ENCODE results near the gene HTR2C.
"Not testable (repeated sequence)": the region's sequence is repeated elsewhere in the genome, so short reads cannot be mapped to it uniquely, and the experiment has no call there.

The HTR2C gene

DNA sequence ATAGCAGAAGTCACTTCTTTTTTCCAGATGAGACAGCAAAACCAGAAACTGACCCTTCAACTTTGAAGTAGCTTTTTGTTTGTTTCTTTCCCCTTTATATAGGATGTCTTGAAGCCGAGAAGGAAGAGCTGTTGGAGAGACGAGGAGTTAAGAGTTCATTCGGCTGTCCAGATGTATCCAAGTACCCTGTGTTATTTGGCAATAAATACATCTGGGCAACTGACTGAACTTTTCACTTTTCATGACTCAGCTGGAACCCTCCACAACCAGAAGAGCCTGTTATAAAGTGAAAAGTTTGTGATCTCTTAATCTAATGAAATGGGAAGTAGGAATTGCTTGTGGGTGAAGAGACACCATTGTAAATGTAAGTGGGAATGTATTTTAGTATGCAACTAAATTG lies 131.2 kb downstream of the HTR2C start:
- no peak for DNase-seq

- no peak for DNase-seq
Measured at GRCh38 chrX:114717921-114718320, 134.0 kb downstream of the HTR2C start.

GRCh38 chrX:114766541-114766940 lies 182.7 kb downstream of the HTR2C start:
- no peak for DNase-seq

DNA sequence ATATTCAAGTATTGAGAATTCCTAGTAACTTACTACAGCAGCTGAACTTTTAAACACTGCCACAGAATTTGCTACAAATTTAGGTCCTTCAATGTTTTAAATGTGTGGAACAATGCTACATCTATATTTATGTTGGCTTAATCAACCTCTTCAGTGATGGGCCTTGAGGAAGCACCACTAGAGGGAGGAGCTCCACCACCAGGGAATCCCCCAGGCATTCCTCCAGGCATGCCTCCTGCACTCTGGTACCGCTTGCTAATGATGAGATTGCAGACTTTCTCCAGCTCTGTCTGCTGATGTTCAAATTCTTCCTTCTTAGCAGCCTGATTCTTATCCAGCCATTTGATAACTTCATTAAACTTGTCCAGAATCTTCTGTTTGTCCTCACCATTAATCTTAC lies 190.8 kb downstream of the HTR2C start:
- DNase-seq: no peak

DNA sequence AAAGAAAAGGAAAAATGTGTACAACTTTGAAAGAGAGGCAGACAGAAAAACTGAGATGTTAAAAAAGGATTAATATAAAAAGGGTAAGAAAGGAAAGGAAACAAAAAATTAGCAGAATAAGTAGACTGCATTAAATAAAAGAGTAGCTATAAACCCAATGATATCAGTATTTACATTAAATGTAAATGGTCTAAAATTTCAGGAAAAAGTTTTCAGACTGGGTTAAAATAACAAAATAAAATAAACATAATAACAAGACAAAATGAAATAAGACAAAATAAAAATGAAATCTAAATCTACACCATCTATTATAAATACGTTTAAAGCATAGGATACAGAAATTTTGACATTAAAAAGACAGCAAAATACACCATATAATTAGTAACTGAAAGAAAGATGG lies 199.0 kb downstream of the HTR2C start:
- no peak for DNase-seq

- no peak for DNase-seq
Measured at GRCh38 chrX:114787061-114787460, 203.2 kb downstream of the HTR2C start.

DNA sequence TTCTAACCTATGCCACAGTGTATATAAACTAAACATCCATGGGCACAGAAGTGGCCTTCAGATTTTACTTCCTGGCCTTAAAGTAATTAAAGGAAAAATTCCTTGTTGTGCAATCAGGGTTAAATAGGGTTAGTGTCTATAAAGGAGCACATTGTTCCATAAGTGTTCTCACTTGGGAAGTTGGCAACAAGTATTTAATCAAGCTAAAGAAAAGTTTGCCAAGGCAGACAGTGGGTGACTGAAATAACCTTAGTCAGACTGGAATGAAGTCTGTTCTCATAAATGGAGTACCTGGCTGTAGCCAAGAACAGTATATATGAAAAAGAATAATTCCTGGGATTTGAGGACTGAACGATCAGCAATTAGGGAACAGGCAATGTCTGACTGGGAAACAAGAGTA lies 213.6 kb downstream of the HTR2C start:
- no peak for DNase-seq

- DNase-seq: no peak
Measured at GRCh38 chrX:114798907-114799306, 215.0 kb downstream of the HTR2C start.

DNA sequence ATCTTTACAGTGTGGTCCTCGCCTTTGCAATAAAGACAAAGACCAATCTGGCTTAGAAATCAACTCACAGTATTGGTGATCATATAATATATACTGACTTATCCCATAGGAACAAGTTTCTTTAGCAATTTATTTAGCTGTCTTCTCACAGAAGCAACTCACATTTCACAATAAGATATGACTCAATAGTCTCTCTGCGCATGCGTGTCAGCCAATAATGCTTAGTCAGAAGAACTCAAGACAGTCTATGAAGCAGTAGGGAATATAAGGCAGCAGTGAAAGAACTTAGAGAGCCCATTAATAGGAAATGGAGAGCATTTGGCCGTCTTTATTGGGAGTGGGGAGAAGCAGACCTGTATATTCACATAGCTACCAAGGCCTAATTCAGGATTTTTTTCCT lies 216.8 kb downstream of the HTR2C start:
- no peak for DNase-seq

DNA sequence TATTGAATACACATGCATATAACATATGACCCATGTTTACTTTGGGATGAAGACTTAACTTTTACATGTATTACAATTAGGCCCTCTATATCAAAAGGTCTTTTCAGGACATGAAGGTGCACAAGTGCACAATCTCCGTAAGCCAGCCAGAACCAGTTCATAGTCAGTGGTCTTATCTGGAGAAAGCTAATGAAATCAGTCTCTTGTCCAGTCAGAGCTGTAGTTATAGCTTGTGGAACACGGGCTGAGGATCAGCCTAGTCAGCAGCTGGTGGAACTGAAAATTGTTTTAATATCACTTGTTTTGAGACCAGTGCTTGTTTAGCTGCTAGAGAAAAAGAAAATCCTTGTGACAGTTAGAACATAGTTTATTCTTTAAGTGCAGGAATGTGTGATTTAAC lies 235.6 kb downstream of the HTR2C start:
- no peak for DNase-seq

- no peak for DNase-seq
Measured at GRCh38 chrX:114841051-114841450, 257.2 kb downstream of the HTR2C start.

GRCh38 chrX:114842181-114842580 lies 258.3 kb downstream of the HTR2C start:
- no peak for DNase-seq

- DNase-seq: no peak
Measured at GRCh38 chrX:114889481-114889880, 305.6 kb downstream of the HTR2C start.

DNA sequence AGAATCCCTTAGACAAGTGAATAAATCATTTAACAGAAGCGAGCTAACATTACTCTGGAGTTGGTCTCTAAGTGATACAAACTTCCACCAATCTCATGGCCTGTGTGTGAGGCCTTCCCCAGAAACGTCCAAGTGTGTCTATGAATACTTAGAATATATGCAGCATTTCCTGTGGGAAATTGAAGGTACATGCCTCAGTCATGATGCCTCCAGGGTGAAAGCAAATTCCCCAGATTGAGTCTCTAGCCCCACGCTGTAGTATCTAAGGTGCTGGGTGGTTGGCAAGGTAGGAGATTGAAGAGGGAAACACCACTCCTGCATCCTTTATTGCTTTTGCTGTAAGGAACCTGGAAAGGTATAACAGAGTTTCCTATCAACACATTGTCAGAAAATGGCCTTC lies 319.7 kb downstream of the HTR2C start:
- DNase-seq: no peak

GRCh38 chrX:114905251-114905650 lies 321.4 kb downstream of the HTR2C start:
- no peak for DNase-seq

DNA sequence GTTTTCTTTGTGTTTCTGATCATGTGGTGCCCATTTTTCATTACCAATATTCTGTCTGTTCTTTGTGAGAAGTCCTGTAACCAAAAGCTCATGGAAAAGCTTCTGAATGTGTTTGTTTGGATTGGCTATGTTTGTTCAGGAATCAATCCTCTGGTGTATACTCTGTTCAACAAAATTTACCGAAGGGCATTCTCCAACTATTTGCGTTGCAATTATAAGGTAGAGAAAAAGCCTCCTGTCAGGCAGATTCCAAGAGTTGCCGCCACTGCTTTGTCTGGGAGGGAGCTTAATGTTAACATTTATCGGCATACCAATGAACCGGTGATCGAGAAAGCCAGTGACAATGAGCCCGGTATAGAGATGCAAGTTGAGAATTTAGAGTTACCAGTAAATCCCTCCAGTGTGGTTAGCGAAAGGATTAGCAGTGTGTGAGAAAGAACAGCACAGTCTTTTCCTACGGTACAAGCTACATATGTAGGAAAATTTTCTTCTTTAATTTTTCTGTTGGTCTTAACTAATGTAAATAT lies 323.2 kb downstream of the HTR2C start:
- DNase-seq: no peak

- no peak for DNase-seq
Measured at GRCh38 chrX:114924423-114924822, 340.5 kb downstream of the HTR2C start.

GRCh38 chrX:114924856-114925255 lies 341.0 kb downstream of the HTR2C start:
- DNase-seq: no peak

GRCh38 chrX:114930227-114930626 lies 346.3 kb downstream of the HTR2C start:
- DNase-seq: no peak

- DNase-seq: no peak
Measured at GRCh38 chrX:114932550-114932949, 348.7 kb downstream of the HTR2C start.

DNA sequence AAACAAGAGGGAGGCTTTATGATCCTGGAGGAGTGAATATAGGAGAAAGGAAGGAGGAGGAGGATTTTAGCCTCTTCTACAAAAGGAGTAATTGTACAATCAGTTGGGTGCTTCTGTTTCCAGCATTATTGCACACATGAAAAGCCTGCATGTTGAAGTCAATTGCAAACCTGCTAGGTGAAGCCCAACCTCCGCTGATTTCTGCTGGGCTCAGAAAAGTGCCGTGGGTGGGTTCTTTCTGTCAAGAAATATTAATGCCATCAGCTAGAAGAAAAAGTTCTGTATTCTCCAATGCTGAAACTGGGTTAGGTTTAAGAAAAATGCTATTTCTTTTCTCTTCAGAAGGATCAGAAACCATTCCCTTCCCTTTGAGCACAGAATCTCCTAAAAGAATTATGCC lies 349.4 kb downstream of the HTR2C start:
- not testable (repeated sequence) for DNase-seq

- DNase-seq: not testable (repeated sequence)
Measured at GRCh38 chrX:114937090-114937489, 353.2 kb downstream of the HTR2C start.

DNA sequence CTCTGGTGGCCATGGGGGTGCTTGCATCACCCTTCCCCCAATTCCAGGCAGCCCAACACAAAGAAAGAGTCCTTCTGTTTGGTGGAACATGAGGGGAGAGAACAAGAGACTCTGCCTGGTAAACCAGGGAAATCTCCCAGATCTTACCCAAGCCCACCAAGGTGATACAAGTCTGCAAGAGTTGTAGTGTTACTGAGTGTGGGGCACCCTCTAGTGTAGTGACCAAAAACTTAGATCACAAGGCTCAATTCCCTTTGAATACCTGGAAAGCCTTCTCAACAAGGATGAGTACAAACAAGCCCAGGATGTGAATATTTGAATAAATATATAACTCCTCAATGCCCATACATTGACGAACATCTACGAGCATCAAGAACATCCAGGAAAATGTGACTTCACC lies 368.8 kb downstream of the HTR2C start:
- DNase-seq: no peak

Data from NK-92 treated with Interleukin-12 subunit alpha and Interleukin-12 subunit beta, amount 100 ng/mL, for 24 hours (cell line).